ENCODE measurements around the gene POU4F1. TPM values are rescaled to one million over a fixed set of nuclear protein-coding genes. Genes with fewer than 3 reads are reported as not detected.

Gene POU4F1
- polyA plus RNA-seq, 3 donors, result not detected

DNA sequence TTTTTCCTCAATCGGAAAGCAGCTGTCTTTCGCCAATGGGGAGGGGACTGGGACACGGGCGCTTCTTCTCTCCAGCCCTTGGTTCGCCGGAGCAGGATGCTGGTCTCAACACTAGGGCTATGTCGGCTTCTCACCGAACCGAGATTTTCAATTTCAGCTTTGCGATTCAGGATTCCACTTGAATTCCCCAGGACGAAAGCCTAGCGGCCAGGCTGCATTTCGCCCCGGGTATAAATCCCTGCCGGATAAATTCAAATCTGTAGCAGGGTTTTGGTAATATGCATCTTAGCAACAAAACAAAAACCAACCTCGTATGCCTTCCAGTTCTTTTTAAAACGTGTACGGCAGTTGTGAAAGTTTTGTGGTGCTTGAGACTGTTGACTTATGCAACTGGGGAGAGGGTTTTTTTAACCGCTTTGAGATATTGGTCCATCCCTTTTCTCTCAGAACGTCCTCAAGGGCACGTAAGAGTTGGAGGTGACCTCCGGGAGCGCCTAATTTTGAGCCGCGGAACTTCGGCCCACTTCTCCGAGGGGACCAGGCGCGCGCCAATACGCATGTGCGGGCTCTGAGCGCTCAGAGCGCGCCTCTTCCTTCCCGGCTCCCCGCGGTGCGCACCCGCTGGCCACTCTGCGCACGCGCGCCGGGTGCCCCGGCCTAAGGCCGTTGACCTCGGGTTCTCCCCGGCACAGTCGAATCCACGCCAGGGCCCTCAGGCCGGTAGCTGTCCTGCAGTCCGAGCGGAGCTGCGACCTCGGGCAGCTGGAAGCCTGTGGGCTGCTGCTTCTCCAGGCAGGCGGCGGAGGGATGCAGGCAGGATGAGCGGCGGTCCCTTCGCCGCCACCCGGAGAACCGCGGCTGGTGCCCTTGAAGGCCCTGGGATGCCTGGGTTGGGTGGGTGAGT, 7.6 kb downstream of the POU4F1 start:
- Histone ChIP-seq H3K9me3 (replicated peaks in 1 of 2; ENCODE audit: control insufficient read depth in 1 of 2, insufficient read depth in 1 of 2, low read length in 2 of 2) (peaks cover 3 to 45% of the 10 kb centered on the region in 2 donors), H3K36me3 (replicated peaks in 1 of 2; ENCODE audit: control insufficient read depth in 1 of 2, insufficient read depth in 2 of 2, low read length in 2 of 2) (no peaks in the 10 kb centered on the region), H3K27ac (ENCODE audit: low read depth in 1 of 2, low read length in 2 of 2) (no peak overlapping the region), H3K4me3 (replicated peaks in 1 of 3; ENCODE audit: low read depth in 2 of 3, low read length in 3 of 3) (peak overlapping the region in 1 of 3 experiments; percentile 51), H2AFZ (ENCODE audit: insufficient read depth, low read depth, low read length, poor library complexity, severe bottlenecking) (no peak overlapping the region), H3K27me3 (ENCODE audit: control insufficient read depth in 2 of 2, insufficient read depth in 2 of 2, low read length in 2 of 2) (peaks cover 87 to 100% of the 10 kb centered on the region in 2 donors), H3K79me2 (ENCODE audit: insufficient read depth, low read length) (no peaks in the 10 kb centered on the region), H3K9ac (ENCODE audit: insufficient read depth, low read length, poor library complexity, severe bottlenecking) (no peak overlapping the region), H3K4me2 (replicated peaks; ENCODE audit: extremely low read depth, low read length, poor library complexity, severe bottlenecking) (peak overlapping the region; percentile 62), H4K20me1 (ENCODE audit: insufficient read depth, low read length) (no peaks in the 10 kb centered on the region), H3K4me1 (ENCODE audit: control insufficient read depth in 1 of 2, insufficient read depth in 2 of 2, low read length in 2 of 2) (peaks cover 25 to 29% of the 10 kb centered on the region in 2 donors)
- H3K27me3 Mint-ChIP-seq (ENCODE audit: low read depth in 3 of 3), result peaks cover 90 to 94% (median 91%) of the 10 kb centered on the region in 3 donors
- intact Hi-C loops (cut with micrococcal nuclease), result no loop called here
- WGBS (ENCODE audit: insufficient coverage), result 4% methylated on average over 54 of the region's 65 CpGs
- peaks cover 34% of the 10 kb centered on the region for H3K4me1 Mint-ChIP-seq
- H3K4me3 Mint-ChIP-seq, result peak overlapping the region; percentile 61 to 82
- DNase-seq, result peak in 1 of 3 donors; percentile 15
- peaks cover 0 to 35% (median 8%) of the 10 kb centered on the region in 7 donors for H3K9me3 Mint-ChIP-seq
- H3K36me3 Mint-ChIP-seq, result peaks cover 2 to 6% of the 10 kb centered on the region in 2 donors
- H3K27ac Mint-ChIP-seq, result no peak overlapping the region
- TF ChIP-seq, protein P1, sequence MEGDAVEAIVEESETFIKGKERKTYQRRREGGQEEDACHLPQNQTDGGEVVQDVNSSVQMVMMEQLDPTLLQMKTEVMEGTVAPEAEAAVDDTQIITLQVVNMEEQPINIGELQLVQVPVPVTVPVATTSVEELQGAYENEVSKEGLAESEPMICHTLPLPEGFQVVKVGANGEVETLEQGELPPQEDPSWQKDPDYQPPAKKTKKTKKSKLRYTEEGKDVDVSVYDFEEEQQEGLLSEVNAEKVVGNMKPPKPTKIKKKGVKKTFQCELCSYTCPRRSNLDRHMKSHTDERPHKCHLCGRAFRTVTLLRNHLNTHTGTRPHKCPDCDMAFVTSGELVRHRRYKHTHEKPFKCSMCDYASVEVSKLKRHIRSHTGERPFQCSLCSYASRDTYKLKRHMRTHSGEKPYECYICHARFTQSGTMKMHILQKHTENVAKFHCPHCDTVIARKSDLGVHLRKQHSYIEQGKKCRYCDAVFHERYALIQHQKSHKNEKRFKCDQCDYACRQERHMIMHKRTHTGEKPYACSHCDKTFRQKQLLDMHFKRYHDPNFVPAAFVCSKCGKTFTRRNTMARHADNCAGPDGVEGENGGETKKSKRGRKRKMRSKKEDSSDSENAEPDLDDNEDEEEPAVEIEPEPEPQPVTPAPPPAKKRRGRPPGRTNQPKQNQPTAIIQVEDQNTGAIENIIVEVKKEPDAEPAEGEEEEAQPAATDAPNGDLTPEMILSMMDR (IDR thresholded peaks at IDR 0.05), result no peak

DNA sequence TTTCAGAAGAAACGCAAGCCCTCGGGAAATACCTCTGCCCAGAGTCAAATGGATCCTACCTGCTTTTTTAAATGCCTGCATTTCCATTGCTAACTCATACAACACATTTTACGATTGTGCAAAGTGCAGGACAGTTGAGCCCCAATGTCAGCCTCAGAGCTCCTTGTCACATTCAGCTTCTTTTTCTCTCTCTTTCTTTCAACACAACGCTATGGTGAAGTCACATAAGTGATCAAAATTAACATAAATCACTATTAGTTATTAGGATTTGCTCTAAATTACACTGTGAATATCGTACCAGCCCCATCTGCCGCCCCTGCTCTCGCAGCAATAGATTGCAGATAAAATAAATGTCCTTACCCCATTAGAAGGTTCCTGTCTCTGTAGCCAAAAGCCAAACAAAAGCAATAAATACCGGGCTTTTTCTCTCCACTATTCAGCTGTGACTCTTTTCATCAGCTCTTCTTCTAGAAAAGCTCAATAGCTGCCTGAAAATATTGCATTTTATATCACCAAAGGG, 8.8 kb downstream of the POU4F1 start:
- H3K4me3 Mint-ChIP-seq, result peak overlapping the region in 1 of 2 donors; percentile 66
- H3K27me3 Mint-ChIP-seq (ENCODE audit: low read depth in 3 of 3), result peaks cover 85 to 92% (median 89%) of the 10 kb centered on the region in 3 donors
- Histone ChIP-seq H3K4me2 (replicated peaks; ENCODE audit: extremely low read depth, low read length, poor library complexity, severe bottlenecking) (no peak overlapping the region), H3K4me1 (ENCODE audit: control insufficient read depth in 1 of 2, insufficient read depth in 2 of 2, low read length in 2 of 2) (peaks cover 19 to 20% of the 10 kb centered on the region in 2 donors), H3K79me2 (ENCODE audit: insufficient read depth, low read length) (no peaks in the 10 kb centered on the region), H4K20me1 (ENCODE audit: insufficient read depth, low read length) (no peaks in the 10 kb centered on the region), H3K9me3 (replicated peaks in 1 of 2; ENCODE audit: control insufficient read depth in 1 of 2, insufficient read depth in 1 of 2, low read length in 2 of 2) (peaks cover 3 to 41% of the 10 kb centered on the region in 2 donors), H3K27ac (ENCODE audit: low read depth in 1 of 2, low read length in 2 of 2) (no peak overlapping the region), H3K27me3 (ENCODE audit: control insufficient read depth in 2 of 2, insufficient read depth in 2 of 2, low read length in 2 of 2) (peaks cover 84 to 98% of the 10 kb centered on the region in 2 donors), H3K4me3 (replicated peaks in 1 of 3; ENCODE audit: low read depth in 2 of 3, low read length in 3 of 3) (no peak overlapping the region), H2AFZ (ENCODE audit: insufficient read depth, low read depth, low read length, poor library complexity, severe bottlenecking) (no peak overlapping the region), H3K36me3 (replicated peaks in 1 of 2; ENCODE audit: control insufficient read depth in 1 of 2, insufficient read depth in 2 of 2, low read length in 2 of 2) (no peaks in the 10 kb centered on the region), H3K9ac (ENCODE audit: insufficient read depth, low read length, poor library complexity, severe bottlenecking) (no peak overlapping the region)
- TF ChIP-seq, protein P1 (IDR thresholded peaks at IDR 0.05), result no peak
- no peak for DNase-seq
- intact Hi-C loops (cut with micrococcal nuclease), result no loop called here
- no peak overlapping the region for H3K27ac Mint-ChIP-seq
- peaks cover 0 to 2% of the 10 kb centered on the region in 2 donors for H3K36me3 Mint-ChIP-seq
- H3K4me1 Mint-ChIP-seq, result peaks cover 23% of the 10 kb centered on the region
- 23% methylated on average over 5 of the region's 8 CpGs for WGBS (ENCODE audit: insufficient coverage)
- peaks cover 0 to 31% (median 2%) of the 10 kb centered on the region in 7 donors for H3K9me3 Mint-ChIP-seq

All from CD14-positive monocyte (primary cell).